ENCODE data around the gene XPO6. TPM values are rescaled to one million over a fixed set of nuclear protein-coding genes. Genes with fewer than 3 reads are reported as not detected.
A peak's percentile ranks its signal among the peaks of the same experiment; 100 is the strongest.

XPO6 gene
- 128 and 138 TPM in 2 replicates for total RNA-seq
- long read RNA-seq, full-length matches to known transcripts: 3 of 85 reads
- long read RNA-seq, partial matches to known transcripts: 72 of 85 reads
- long read RNA-seq, other reads (novel, unspliced or antisense): 10 of 85 reads

DNA sequence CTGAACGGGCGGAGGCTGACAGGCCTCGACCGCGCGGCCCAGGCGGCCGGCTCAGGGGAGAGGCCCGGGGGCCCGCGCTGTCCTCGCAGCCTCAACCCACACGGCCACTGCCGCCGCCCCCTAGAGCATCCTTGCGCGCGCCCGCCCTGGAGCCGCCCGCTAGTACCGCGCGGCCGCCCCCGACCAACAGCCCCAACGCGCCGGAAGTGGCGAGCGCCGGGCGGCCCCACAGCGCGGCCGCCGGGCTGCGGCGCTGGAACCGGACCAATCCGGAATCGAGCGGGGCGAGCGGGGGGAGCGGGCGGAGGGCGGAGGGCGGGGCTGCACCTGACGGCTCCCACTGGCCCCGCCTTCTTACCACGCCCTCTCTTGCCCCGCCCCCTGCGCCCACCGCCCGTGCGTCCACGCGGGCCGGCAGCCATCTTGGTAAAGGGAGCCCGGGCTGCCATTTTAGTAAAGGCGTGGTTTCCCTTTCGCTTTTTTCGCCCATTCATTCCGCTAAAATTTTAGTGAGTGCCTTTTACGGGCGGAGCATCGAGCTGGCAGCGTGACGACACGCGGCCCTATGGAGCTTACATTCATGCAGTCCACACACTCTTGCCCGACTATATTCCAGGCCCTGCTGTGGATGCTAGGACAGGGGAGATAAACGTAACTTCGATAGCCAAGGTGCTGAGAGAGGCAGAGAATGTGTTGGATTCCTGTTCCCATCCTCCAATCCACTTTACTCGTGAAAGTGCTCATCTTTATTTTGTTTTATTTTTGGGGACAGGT lies at the start of gene XPO6:
Gene XPO6 (minus strand): TSS at position 208 of the 774 bp plus-strand sequence. CDS start 597 bp downstream, outside the sequence.
- peak; percentile 99 for DNase-seq (ENCODE audit: extremely low spot score, unreplicated experiment)
- Mint-ChIP-seq H3K9me3 (ENCODE audit: unreplicated experiment) (no peaks in the 10 kb centered on the region), H3K36me3 (ENCODE audit: unreplicated experiment) (peaks cover 5% of the 10 kb centered on the region), H3K4me3 (ENCODE audit: unreplicated experiment) (peak within 1 kb of the TSS; percentile 89), H3K27me3 (ENCODE audit: unreplicated experiment) (no peaks in the 10 kb centered on the region), H3K27ac (ENCODE audit: unreplicated experiment) (peak within 1 kb of the TSS; percentile 94), H3K4me1 (ENCODE audit: unreplicated experiment) (peaks cover 40% of the 10 kb centered on the region)
- TF ChIP-seq, protein P1, sequence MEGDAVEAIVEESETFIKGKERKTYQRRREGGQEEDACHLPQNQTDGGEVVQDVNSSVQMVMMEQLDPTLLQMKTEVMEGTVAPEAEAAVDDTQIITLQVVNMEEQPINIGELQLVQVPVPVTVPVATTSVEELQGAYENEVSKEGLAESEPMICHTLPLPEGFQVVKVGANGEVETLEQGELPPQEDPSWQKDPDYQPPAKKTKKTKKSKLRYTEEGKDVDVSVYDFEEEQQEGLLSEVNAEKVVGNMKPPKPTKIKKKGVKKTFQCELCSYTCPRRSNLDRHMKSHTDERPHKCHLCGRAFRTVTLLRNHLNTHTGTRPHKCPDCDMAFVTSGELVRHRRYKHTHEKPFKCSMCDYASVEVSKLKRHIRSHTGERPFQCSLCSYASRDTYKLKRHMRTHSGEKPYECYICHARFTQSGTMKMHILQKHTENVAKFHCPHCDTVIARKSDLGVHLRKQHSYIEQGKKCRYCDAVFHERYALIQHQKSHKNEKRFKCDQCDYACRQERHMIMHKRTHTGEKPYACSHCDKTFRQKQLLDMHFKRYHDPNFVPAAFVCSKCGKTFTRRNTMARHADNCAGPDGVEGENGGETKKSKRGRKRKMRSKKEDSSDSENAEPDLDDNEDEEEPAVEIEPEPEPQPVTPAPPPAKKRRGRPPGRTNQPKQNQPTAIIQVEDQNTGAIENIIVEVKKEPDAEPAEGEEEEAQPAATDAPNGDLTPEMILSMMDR (IDR thresholded peaks at IDR 0.05): no peak

DNA sequence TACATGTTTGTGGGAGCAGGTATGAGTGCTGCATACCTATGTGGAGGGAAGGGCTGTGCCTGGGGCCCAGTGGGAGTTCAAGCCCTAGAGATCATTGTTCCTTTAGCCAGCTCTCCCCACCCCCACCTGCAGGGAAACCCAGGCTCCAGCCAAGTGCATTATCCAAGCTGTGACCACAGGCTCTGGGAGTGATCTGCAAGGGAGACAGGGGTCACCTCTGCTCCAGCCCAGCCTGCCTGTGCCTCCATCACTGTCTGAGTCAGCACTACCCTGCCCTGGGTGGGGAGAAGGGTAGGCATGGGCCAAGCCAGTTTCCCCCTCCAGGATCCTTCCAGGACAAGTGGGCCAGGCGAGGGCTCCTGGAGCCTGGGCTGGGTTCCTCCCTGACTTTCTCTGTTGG lies 48.4 kb upstream of the XPO6 start:
- TF ChIP-seq, protein P1 (IDR thresholded peaks at IDR 0.05): no peak
- Mint-ChIP-seq H3K4me3 (ENCODE audit: unreplicated experiment) (no peak overlapping the region), H3K27me3 (ENCODE audit: unreplicated experiment) (peaks cover 37% of the 10 kb centered on the region)

GRCh38 chr16:28259781-28260150 lies 48.0 kb upstream of the XPO6 start:
- TF ChIP-seq, protein P1 (IDR thresholded peaks at IDR 0.05): no peak
- H3K4me3 Mint-ChIP-seq (ENCODE audit: unreplicated experiment): no peak overlapping the region

More for the DNA sequence above, 48.4 kb upstream of the XPO6 start:
- no peaks in the 10 kb centered on the region for H3K9me3 Mint-ChIP-seq (ENCODE audit: unreplicated experiment)
- no peak overlapping the region for H3K27ac Mint-ChIP-seq (ENCODE audit: unreplicated experiment)
- H3K36me3 Mint-ChIP-seq (ENCODE audit: unreplicated experiment): no peaks in the 10 kb centered on the region
- DNase-seq (ENCODE audit: extremely low spot score, unreplicated experiment): no peak
- H3K4me1 Mint-ChIP-seq (ENCODE audit: unreplicated experiment): peaks cover 3% of the 10 kb centered on the region

DNA sequence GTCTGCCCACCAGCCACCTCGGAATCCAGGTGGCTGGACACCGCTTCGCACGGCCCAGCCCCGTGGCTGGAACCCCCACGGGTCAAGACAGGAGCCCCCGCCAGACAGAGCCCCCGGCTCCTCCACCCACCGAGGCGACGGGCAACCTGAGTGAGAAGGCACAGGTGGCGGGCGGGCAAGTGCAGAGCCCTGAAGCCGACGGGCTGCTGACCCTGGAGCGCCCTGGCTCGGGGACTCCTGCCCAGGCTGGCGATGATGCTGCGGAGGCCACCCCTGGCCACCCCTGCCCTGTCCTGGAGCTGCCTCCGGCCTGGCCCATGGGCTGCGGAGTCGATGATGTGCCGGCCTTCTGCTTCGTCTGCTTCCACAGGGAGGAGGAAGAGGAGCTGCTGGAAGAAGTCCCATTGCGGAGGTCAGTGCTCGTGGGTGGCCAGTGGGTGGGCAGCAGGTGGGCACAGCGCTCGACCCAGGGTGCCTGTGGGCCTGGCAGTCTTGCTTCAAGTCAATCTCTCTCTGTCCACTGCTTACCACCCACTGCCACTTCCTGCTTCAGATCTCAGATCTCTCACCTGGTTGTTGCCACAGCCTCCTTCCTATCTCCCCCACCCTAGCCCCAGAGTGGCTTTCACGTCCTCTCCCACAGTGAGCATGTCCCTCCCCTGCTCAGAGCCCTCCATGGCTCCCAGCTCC lies 47.5 kb upstream of the XPO6 start:
- no peaks in the 10 kb centered on the region for H3K9me3 Mint-ChIP-seq (ENCODE audit: unreplicated experiment)
- no peaks in the 10 kb centered on the region for H3K36me3 Mint-ChIP-seq (ENCODE audit: unreplicated experiment)
- no peak for DNase-seq (ENCODE audit: extremely low spot score, unreplicated experiment)
- H3K27me3 Mint-ChIP-seq (ENCODE audit: unreplicated experiment): peaks cover 32% of the 10 kb centered on the region
- TF ChIP-seq, protein P1 (IDR thresholded peaks at IDR 0.05): no peak
- H3K4me3 Mint-ChIP-seq (ENCODE audit: unreplicated experiment): no peak overlapping the region
- H3K4me1 Mint-ChIP-seq (ENCODE audit: unreplicated experiment): peaks cover 3% of the 10 kb centered on the region
- no peak overlapping the region for H3K27ac Mint-ChIP-seq (ENCODE audit: unreplicated experiment)

More at GRCh38 chr16:28259781-28260150, 48.0 kb upstream of the XPO6 start:
- DNase-seq (ENCODE audit: extremely low spot score, unreplicated experiment): no peak
- Mint-ChIP-seq H3K36me3 (ENCODE audit: unreplicated experiment) (no peaks in the 10 kb centered on the region), H3K9me3 (ENCODE audit: unreplicated experiment) (no peaks in the 10 kb centered on the region), H3K27ac (ENCODE audit: unreplicated experiment) (no peak overlapping the region), H3K4me1 (ENCODE audit: unreplicated experiment) (peaks cover 3% of the 10 kb centered on the region), H3K27me3 (ENCODE audit: unreplicated experiment) (peaks cover 35% of the 10 kb centered on the region)

DNA sequence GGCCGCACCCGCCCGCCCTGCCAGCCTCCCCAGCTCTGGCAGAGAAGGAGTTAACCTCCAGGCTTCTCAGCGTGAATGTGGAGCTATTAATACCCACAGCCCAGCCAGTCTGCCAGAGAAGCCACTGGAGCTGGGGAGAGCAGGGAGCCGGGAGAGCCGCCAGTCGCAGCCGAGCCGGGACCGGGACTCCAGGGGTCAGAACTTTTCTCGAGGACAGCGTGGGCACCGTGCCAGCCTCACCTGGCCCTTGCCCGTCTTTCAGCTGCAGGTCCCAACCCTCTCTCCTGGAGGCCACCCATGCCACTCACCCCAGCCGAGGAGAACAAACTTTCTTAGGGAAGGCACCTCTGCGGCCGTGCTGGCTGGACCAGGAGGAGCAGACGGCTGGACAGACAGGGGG lies 46.8 kb upstream of the XPO6 start:
- H3K9me3 Mint-ChIP-seq (ENCODE audit: unreplicated experiment): no peaks in the 10 kb centered on the region
- peaks cover 27% of the 10 kb centered on the region for H3K27me3 Mint-ChIP-seq (ENCODE audit: unreplicated experiment)
- peak overlapping the region; percentile 58 for H3K4me3 Mint-ChIP-seq (ENCODE audit: unreplicated experiment)
- H3K4me1 Mint-ChIP-seq (ENCODE audit: unreplicated experiment): peaks cover 3% of the 10 kb centered on the region
- no peaks in the 10 kb centered on the region for H3K36me3 Mint-ChIP-seq (ENCODE audit: unreplicated experiment)
- DNase-seq (ENCODE audit: extremely low spot score, unreplicated experiment): no peak
- TF ChIP-seq, protein P1 (IDR thresholded peaks at IDR 0.05): no peak
- no peak overlapping the region for H3K27ac Mint-ChIP-seq (ENCODE audit: unreplicated experiment)
